Testis (tissue), 3 donors: ENCODE measurements around the gene PRR16. TPM values are rescaled to one million over a fixed set of nuclear protein-coding genes. Genes with fewer than 3 reads are reported as not detected.

Source experiments
- DNase-seq: peaks from one replicate; pipeline ENCODE4 v3.0.0-alpha.2; 2019
- H3K27ac ChIP-seq, 2 donors: fragments of 200-600 bp; sonication (generic); one replicate each; pipeline ENCODE4 v1.5.1; 2019
- H3K27me3 ChIP-seq: fragments of 200-600 bp; sonication (generic); one replicate; pipeline ENCODE4 v1.5.1; 2019
- H3K36me3 ChIP-seq: fragments of 200-600 bp; sonication (generic); one replicate; pipeline ENCODE4 v1.5.1; 2017; ENCODE audit warnings: low read depth; ENCODE audit errors: missing control alignments
- H3K4me1 ChIP-seq: fragments of 200-600 bp; sonication (generic); one replicate; pipeline ENCODE4 v1.5.1; 2019
- H3K4me3 ChIP-seq, 2 donors: fragments of 200-600 bp; sonication (generic); one replicate each; pipeline ENCODE4 v1.5.1; 2017 to 2019
- H3K9me3 ChIP-seq: fragments of 200-600 bp; sonication (generic); one replicate; pipeline ENCODE4 v1.5.1; 2017
- CTCF ChIP-seq, 3 experiments: fragments of 450-650 bp in 2 of 3; fragments of 200-600 bp in 1 of 3; sonication (generic) in 1 of 3; IDR thresholded peaks; one replicate each; pipeline ENCODE4 v1.5.1; 2016 to 2019; ENCODE audit warnings: antibody characterized with exemption in 3 of 3, mild to moderate bottlenecking in 2 of 3, moderate library complexity in 1 of 3
- POLR2A ChIP-seq: fragments of 450-650 bp; IDR thresholded peaks from one replicate; pipeline ENCODE4 v1.6.1; 2017; ENCODE audit warnings: antibody characterized with exemption, mild to moderate bottlenecking, moderate library complexity
- WGBS, 2 donors: methylation state at CpG; one replicate each; pipeline ENCODE4 v1.1.5; 2018; 5-methylcytosine and 5-hydroxymethylcytosine counted together
- intact Hi-C: fragments of 100-400 bp; cut with DNase I; formaldehyde crosslinking; loops from one replicate; pipeline ENCODE4 v1.15.1; 2023; ENCODE audit warnings: low total_unique reads
- polyA plus RNA-seq: library from polyadenylated mRNA; stranded (reverse); fragments of 350-450 nt; fragmentation: Illumina TruSeq; extraction: RNeasy Lipid Tissue Mini Kit (QIAGEN cat#74804); gene quantifications from one replicate; pipeline ENCODE4 v1.2.3, GENCODE V29; 2014; ENCODE audit warnings: low read depth, low replicate concordance; ENCODE audit not compliant: insufficient read depth
- total RNA-seq, 2 donors: library from RNA; depleted of rRNA; stranded (reverse); fragments of >200 nt; gene quantifications; one replicate each; pipeline ENCODE4 v1.2.3, GENCODE V29; 2016

Gene PRR16
- total and polyA plus RNA-seq, 3 donors from 2014 or later = 0.68 to 3.4 (median 1.5) TPM

DNA sequence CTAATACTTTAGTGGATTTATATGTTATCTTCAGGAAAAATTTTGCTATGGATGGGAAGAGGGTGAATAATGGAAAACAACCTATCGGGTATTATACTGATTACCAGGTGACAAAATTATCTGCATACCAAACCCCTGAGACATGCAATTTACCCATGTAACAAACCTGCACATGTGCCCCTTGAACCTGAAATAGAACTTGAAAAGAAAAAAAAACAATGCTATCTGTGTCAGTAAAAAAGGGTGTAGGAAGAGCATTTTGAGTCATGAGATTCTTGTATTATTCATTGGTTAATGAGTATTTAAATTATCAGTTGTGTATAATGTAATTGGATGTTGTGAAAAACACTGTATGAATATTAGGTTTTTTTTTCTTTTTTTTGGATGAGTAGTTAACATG is 75.4 kb downstream of the PRR16 start:
- Histone ChIP-seq H3K27ac (no peak overlapping the region), H3K36me3 (no peaks in the 10 kb centered on the region), H3K27me3 (no peaks in the 10 kb centered on the region), H3K4me1 (no peaks in the 10 kb centered on the region), H3K9me3 (no peaks in the 10 kb centered on the region), H3K4me3 (no peak overlapping the region)
- WGBS, 2 donors = 91 to 92% methylated on average over 1 of the region's 1 CpG
- TF ChIP-seq POLR2A (no peak), CTCF (IDR thresholded peaks at IDR 0.05) (no peak)
- intact Hi-C loops = no loop called here
- DNase-seq = no peak

GRCh38 chr5:120540097-120540496 is 76.0 kb downstream of the PRR16 start:
- no peaks in the 10 kb centered on the region for H3K4me1 ChIP-seq

GRCh38 chr5:120544043-120544442 is 79.9 kb downstream of the PRR16 start:
- Histone ChIP-seq H3K36me3 (no peaks in the 10 kb centered on the region), H3K9me3 (no peaks in the 10 kb centered on the region), H3K4me3 (no peak overlapping the region), H3K27me3 (no peaks in the 10 kb centered on the region), H3K27ac (no peak overlapping the region), H3K4me1 (no peaks in the 10 kb centered on the region)
- TF ChIP-seq POLR2A (no peak), CTCF (IDR thresholded peaks at IDR 0.05) (no peak)
- DNase-seq = no peak
- WGBS, 2 donors = 91 to 96% methylated on average over 2 of the region's 2 CpGs
- intact Hi-C loops = no loop called here

More at GRCh38 chr5:120540097-120540496, 76.0 kb downstream of the PRR16 start:
- Histone ChIP-seq H3K9me3 (no peaks in the 10 kb centered on the region), H3K36me3 (no peaks in the 10 kb centered on the region), H3K4me3 (no peak overlapping the region), H3K27ac (no peak overlapping the region), H3K27me3 (no peaks in the 10 kb centered on the region)
- WGBS, 2 donors = 60 to 83% methylated on average over 2 of the region's 2 CpGs
- TF ChIP-seq POLR2A (no peak), CTCF (IDR thresholded peaks at IDR 0.05) (no peak)
- DNase-seq = no peak
- intact Hi-C loops = no loop called here

DNA sequence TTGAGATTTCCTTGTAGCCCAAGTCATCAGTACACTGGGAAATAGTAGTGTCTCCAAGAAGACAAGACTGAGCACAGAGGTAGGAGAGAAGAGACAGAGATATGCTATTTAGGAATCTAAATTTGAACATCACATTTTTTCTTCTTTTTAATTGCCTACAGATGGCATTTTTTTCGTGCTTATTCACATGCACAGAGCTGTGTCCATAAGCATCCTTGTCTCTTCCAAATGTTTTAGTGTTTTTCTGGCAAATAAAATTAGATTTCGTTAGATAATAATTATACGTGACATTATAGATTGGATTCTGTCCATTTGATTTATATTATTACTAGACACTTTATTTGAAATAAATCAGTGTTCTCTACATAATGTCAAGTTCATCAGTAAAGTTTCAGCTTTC is 80.9 kb downstream of the PRR16 start:
- Histone ChIP-seq H3K27me3 (no peaks in the 10 kb centered on the region), H3K27ac (no peak overlapping the region), H3K36me3 (no peaks in the 10 kb centered on the region), H3K9me3 (no peaks in the 10 kb centered on the region), H3K4me1 (no peaks in the 10 kb centered on the region), H3K4me3 (no peak overlapping the region)
- no peak for DNase-seq
- 75 to 85% methylated on average over 3 of the region's 3 CpGs for WGBS, 2 donors
- intact Hi-C loops = no loop called here
- TF ChIP-seq POLR2A = no peak
- TF ChIP-seq CTCF (IDR thresholded peaks at IDR 0.05) = no peak

- intact Hi-C loops = no loop called here
- no peak for DNase-seq
- Histone ChIP-seq H3K27ac (no peak overlapping the region), H3K9me3 (no peaks in the 10 kb centered on the region), H3K36me3 (no peaks in the 10 kb centered on the region), H3K27me3 (no peaks in the 10 kb centered on the region), H3K4me3 (no peak overlapping the region), H3K4me1 (no peaks in the 10 kb centered on the region)
- no peak for TF ChIP-seq CTCF (IDR thresholded peaks at IDR 0.05)
- no peak for TF ChIP-seq POLR2A
- 76 to 80% methylated on average over 3 of the region's 3 CpGs for WGBS, 2 donors
These were observed 81.9 kb downstream of the PRR16 start for GRCh38 chr5:120545951-120546350.
